ENCODE results near the gene C3orf18. TPM values are rescaled to one million over a fixed set of nuclear protein-coding genes. Genes with fewer than 3 reads are reported as not detected.

Gene C3orf18
- 10 to 100 TPM; 25.4 to 56.8 (median 40.0) TPM for total RNA-seq
- 10 to 100 TPM; 28.7 to 28.9 TPM for polyA plus RNA-seq
- long read RNA-seq, donor 1, transcript C3orf18-210 (4 exons, 788 nt) = minor isoform, 38 of 136 reads
- long read RNA-seq, donor 1, transcript C3orf18-201 (6 exons, 2,655 nt) = minor isoform, 18 of 136 reads
- long read RNA-seq, donor 1, transcript C3orf18-203 (5 exons, 2,486 nt) = major isoform, 39 of 136 reads
- long read RNA-seq, donor 1, partial matches to known transcripts = 4 of 136 reads
- long read RNA-seq, donor 1, other reads (novel, unspliced or antisense) = 31 of 136 reads
- long read RNA-seq, donor 2, transcript C3orf18-209 (2 exons, 638 nt) = minor isoform, 12 of 301 reads
- long read RNA-seq, donor 2, transcript C3orf18-210 (4 exons, 788 nt) = minor isoform, 79 of 301 reads
- long read RNA-seq, donor 2, transcript C3orf18-203 (5 exons, 2,486 nt) = major isoform, 131 of 301 reads
- long read RNA-seq, donor 2, transcript C3orf18-201 (6 exons, 2,655 nt) = minor isoform, 20 of 301 reads
- long read RNA-seq, donor 2, partial matches to known transcripts = 4 of 301 reads
- long read RNA-seq, donor 2, other reads (novel, unspliced or antisense) = 54 of 301 reads
- long read RNA-seq, donor 3, transcript C3orf18-203 (5 exons, 2,486 nt) = major isoform, 30 of 85 reads
- long read RNA-seq, donor 3, transcript C3orf18-210 (4 exons, 788 nt) = minor isoform, 19 of 85 reads
- long read RNA-seq, donor 3, transcript C3orf18-209 (2 exons, 638 nt) = minor isoform, 10 of 85 reads
- long read RNA-seq, donor 3, partial matches to known transcripts = 2 of 85 reads
- long read RNA-seq, donor 3, other reads (novel, unspliced or antisense) = 20 of 85 reads

GRCh38 chr3:50567386-50568167 is at the start of gene C3orf18:
TSS of gene C3orf18 (minus strand) at chr3:50567747. CDS start at chr3:50565699, 2,048 bp downstream.
- Histone ChIP-seq H3K36me3 (peaks cover 0 to 19% (median 0%) of the 10 kb centered on the region in 9 donors), H3K27ac (peak within 1 kb of the TSS; percentile 38 to 98 (median 95)), H3K4me1 (peaks cover 0 to 66% (median 36%) of the 10 kb centered on the region in 12 donors), H3K9me3 (no peaks in the 10 kb centered on the region), H3K27me3 (no peaks in the 10 kb centered on the region), H3K4me3 (peak within 1 kb of the TSS; percentile 57 to 95 (median 81))
- DNase-seq = peak; percentile 95 to 98 (median 97)
- ATAC-seq = peak; percentile 66 to 80 (median 78)
- intact Hi-C loops (cut with DNase I) = loop anchor here in 1 of 10 donors (5.0 kb wide), 1 partner anchor 820 kb away; the partner anchor contains the start of gene MANF
- WGBS, 4 donors = 2 to 4% (median 3%) methylated on average over 20 to 53 of the region's 53 CpGs
- TF ChIP-seq POLR2A (IDR thresholded peaks at IDR 0.05) (peak in 1 of 2 donors; percentile 60), CTCF (IDR thresholded peaks at IDR 0.05) (peak in 2 of 12 donors; percentile 7 to 16)

- no peaks in the 10 kb centered on the region for H3K9me3 ChIP-seq
- peak overlapping the region in 11 of 12 donors; percentile 63 to 99 (median 97) for H3K27ac ChIP-seq
- peaks cover 0 to 78% (median 60%) of the 10 kb centered on the region in 12 donors for H3K4me1 ChIP-seq
- no peaks in the 10 kb centered on the region for H3K27me3 ChIP-seq
- peaks cover 0 to 2% (median 0%) of the 10 kb centered on the region in 9 donors for H3K36me3 ChIP-seq
- peak overlapping the region; percentile 27 to 97 (median 88) for H3K4me3 ChIP-seq
- intact Hi-C loops (cut with DNase I) = loop anchor here in 9 of 10 donors (1.0 to 10.0 kb wide), 12 partner anchors 36 to 1068 kb away; partner anchors contain the start of genes MANF (in 6 of the 9), HEMK1 (in 1 of the 9) and RBM15B (in 1 of the 9)
- DNase-seq (peak; percentile 93 to 96 (median 94)), ATAC-seq (peak; percentile 57 to 74 (median 70))
- WGBS, 4 donors = 0 to 1% (median 0%) methylated on average over 16 to 22 of the region's 22 CpGs
- TF ChIP-seq CTCF (IDR thresholded peaks at IDR 0.05) (no peak), POLR2A (IDR thresholded peaks at IDR 0.05) (peak in 1 of 2 donors; percentile 27)
These were observed 49.2 kb upstream of the C3orf18 start for GRCh38 chr3:50616770-50617095.

GRCh38 chr3:50616003-50616769 is 48.6 kb upstream of the C3orf18 start:
- Histone ChIP-seq H3K27ac (peak overlapping the region in 11 of 12 donors; percentile 63 to 99 (median 97)), H3K27me3 (no peaks in the 10 kb centered on the region), H3K4me1 (peaks cover 0 to 74% (median 56%) of the 10 kb centered on the region in 12 donors), H3K9me3 (no peaks in the 10 kb centered on the region), H3K4me3 (peak overlapping the region; percentile 27 to 97 (median 88)), H3K36me3 (no peaks in the 10 kb centered on the region)
- DNase-seq (peak; percentile 82 to 90 (median 85)), ATAC-seq (peak; percentile 27 to 52 (median 38))
- TF ChIP-seq CTCF (IDR thresholded peaks at IDR 0.05) (peak in 11 of 12 donors; percentile 97 to 100 (median 99)), POLR2A (IDR thresholded peaks at IDR 0.05) (no peak)
- intact Hi-C loops (cut with DNase I) = loop anchor here in 9 of 10 donors (1.0 to 10.0 kb wide), 12 partner anchors 36 to 1069 kb away; partner anchors contain the start of genes MANF (in 6 of the 9), HEMK1 (in 1 of the 9) and RBM15B (in 1 of the 9)
- WGBS, 4 donors = 1 to 3% (median 1%) methylated on average over 20 to 24 of the region's 24 CpGs

Measured in heart left ventricle (tissue), 16 donors.